T-cell (primary cell): ENCODE data around the gene ATP10D. TPM values are rescaled to one million over a fixed set of nuclear protein-coding genes. Genes with fewer than 3 reads are reported as not detected.

Source experiments
- ATAC-seq, 4 experiments: fragments of 200-7000 bp in 3 of 4; fragments of 150-1000 bp in 1 of 4; cut with Tn5 transposase; replicated peaks in 1 of 4; 1 replicate in 3 of 4; 2 replicates in 1 of 4; pipeline ENCODE4 v1.10.0; 2021; ENCODE audit warnings: moderate library complexity in 3 of 4, mild to moderate bottlenecking in 2 of 4, moderate number of reproducible peaks in 1 of 4
- CTCF ChIA-PET, 2 donors: fragments of 300-600 bp; sonication (Branson Sonifier 250); formaldehyde crosslinking; loops; one replicate each; lab custom pipeline; 2022; ENCODE audit warnings: antibody characterized with exemption in 2 of 2; lab: Charles Lee
- POLR2A ChIA-PET, 2 donors: fragments of 300-600 bp; sonication (Branson Sonifier 250); formaldehyde crosslinking; loops; one replicate each; lab custom pipeline; 2022; ENCODE audit warnings: antibody characterized with exemption in 2 of 2; lab: Charles Lee
- DNase-seq, 35 experiments: peaks; one replicate each; pipeline versions ENCODE4 v3.0.0 to v3.0.0-alpha.2; 2013 to 2023
- H3K27ac ChIP-seq: one replicate; pipeline ENCODE4 v1.5.1; 2013; ENCODE audit warnings: low read length
- H3K27me3 ChIP-seq, 2 experiments: replicated peaks in 1 of 2; 1 replicate in 1 of 2; 2 replicates in 1 of 2; pipeline versions ENCODE4 v1.6.1 to v1.7.0; 2013; ENCODE audit warnings: low read length in 1 of 2, mixed read lengths in 1 of 2; ENCODE audit not compliant: control insufficient read depth in 2 of 2, insufficient read depth in 2 of 2; ENCODE audit errors: extremely low read depth in 1 of 2
- H3K36me3 ChIP-seq, 2 donors: 1 replicate in 1 of 2; 2 replicates in 1 of 2; pipeline versions ENCODE4 v1.6.1 to v1.7.0; 2013; ENCODE audit warnings: low read length in 1 of 2; ENCODE audit not compliant: control insufficient read depth in 2 of 2, insufficient read depth in 1 of 2; ENCODE audit errors: extremely low read depth in 1 of 2
- H3K4me1 ChIP-seq, 2 experiments: 1 replicate in 1 of 2; 2 replicates in 1 of 2; pipeline versions ENCODE4 v1.6.1 to v1.7.0; 2013; ENCODE audit warnings: low read length in 2 of 2, mixed read lengths in 1 of 2; ENCODE audit not compliant: insufficient read depth in 2 of 2, control insufficient read depth in 1 of 2; ENCODE audit errors: extremely low read depth in 1 of 2
- H3K4me3 ChIP-seq, 2 donors: 1 replicate in 1 of 2; 2 replicates in 1 of 2; pipeline versions ENCODE4 v1.5.1 to v1.7.0; 2013; ENCODE audit warnings: mild to moderate bottlenecking in 2 of 2, low read length in 1 of 2, moderate library complexity in 1 of 2; ENCODE audit not compliant: control insufficient read depth in 1 of 2; ENCODE audit errors: extremely low read depth in 1 of 2
- H3K9me3 ChIP-seq: 2 replicates; pipeline ENCODE4 v1.7.0; 2013
- H3K27ac Mint-ChIP-seq, 2 donors: one replicate each; pipeline ENCODE4 v1.8.0; 2020 to 2021; ENCODE audit warnings: mild to moderate bottlenecking in 2 of 2, mixed read lengths in 2 of 2
- H3K27me3 Mint-ChIP-seq, 2 donors: one replicate each; pipeline ENCODE4 v1.8.0; 2021 to 2022; ENCODE audit warnings: mixed read lengths in 2 of 2
- H3K36me3 Mint-ChIP-seq: one replicate; pipeline ENCODE4 v1.8.0; 2021; ENCODE audit warnings: mixed read lengths
- H3K4me1 Mint-ChIP-seq, 3 donors: one replicate each; pipeline ENCODE4 v1.8.0; 2020 to 2022; ENCODE audit warnings: mixed read lengths in 3 of 3, mild to moderate bottlenecking in 1 of 3
- H3K4me3 Mint-ChIP-seq, 3 donors: one replicate each; pipeline ENCODE4 v1.8.0; 2020 to 2022; ENCODE audit warnings: mild to moderate bottlenecking in 3 of 3, mixed read lengths in 3 of 3, moderate library complexity in 3 of 3
- H3K9me3 Mint-ChIP-seq, 3 donors: one replicate each; pipeline ENCODE4 v1.8.0; 2020 to 2022; ENCODE audit warnings: mixed read lengths in 3 of 3
- WGBS: methylation state at CpG from one replicate; pipeline ENCODE4 v1.1.5; 2013; ENCODE audit warnings: missing lambda C conversion rate; ENCODE audit not compliant: insufficient coverage; 5-methylcytosine and 5-hydroxymethylcytosine counted together
- total RNA-seq, 35 experiments: library from RNA in 6 of 35; stranded (reverse) in 6 of 35; fragments of 120-200 nt in 1 of 35; gene quantifications; one replicate each; pipeline versions ENCODE4 v1.2.1 to v1.2.4 and lab custom pipeline; 2013 to 2026

The ATP10D gene
- total RNA-seq (1 to 10 TPM; 2.3 to 8.0 (median 5.0) TPM), total RNA-seq (lab: John Stamatoyannopoulos, UW) (2.7 to 27.6 (median 7.7) reads per million in 29 experiments)
- total RNA-seq (2013) = 7.3 TPM

GRCh38 chr4:47485047-47485692 is at the start of gene ATP10D:
Gene ATP10D (plus strand): TSS chr4:47485275. CDS start chr4:47512541, 27,266 bp downstream.
- no peaks in the 10 kb centered on the region for H3K36me3 Mint-ChIP-seq
- H3K4me1 ChIP-seq = peaks cover 8 to 9% of the 10 kb centered on the region in 2 experiments
- peak within 1 kb of the TSS; percentile 83 to 97 for H3K4me3 ChIP-seq
- no peaks in the 10 kb centered on the region for H3K9me3 ChIP-seq
- peaks cover 30 to 32% (median 30%) of the 10 kb centered on the region in 3 donors for H3K4me1 Mint-ChIP-seq
- H3K36me3 ChIP-seq = no peaks in the 10 kb centered on the region
- H3K9me3 Mint-ChIP-seq = peaks cover 0 to 2% (median 0%) of the 10 kb centered on the region in 3 donors
- peak within 1 kb of the TSS; percentile 79 to 93 for H3K27ac Mint-ChIP-seq
- CTCF ChIA-PET = interaction anchor here in 1 of 2 donors (0.7 to 1.4 kb wide), 8 partner anchors 12 to 533 kb away, joined by 3 to 16 read pairs (median 3); partner anchors contain the start of gene COMMD8
- WGBS = under 1% methylated on average over 18 of the region's 34 CpGs
- H3K27me3 Mint-ChIP-seq = no peaks in the 10 kb centered on the region
- peak within 1 kb of the TSS; percentile 90 to 97 (median 95) for H3K4me3 Mint-ChIP-seq
- ATAC-seq (peak; percentile 96 to 98 (median 96)), DNase-seq (peak; percentile 38 to 83 (median 64))
- no peaks in the 10 kb centered on the region for H3K27me3 ChIP-seq
- POLR2A ChIA-PET = interaction anchor here (0.7 to 1.1 kb wide), 4 partner anchors 9 to 76 kb away, joined by 3 to 6 read pairs (median 5); partner anchors contain the start of gene COMMD8 (in 1 of the 2)
- peak within 1 kb of the TSS; percentile 71 for H3K27ac ChIP-seq

- H3K36me3 Mint-ChIP-seq = peaks cover 24% of the 10 kb centered on the region
- CTCF ChIA-PET = no interaction called here
- peak in 1 of 35 experiments; percentile 8 for DNase-seq
- POLR2A ChIA-PET = no interaction called here
- H3K4me1 Mint-ChIP-seq = peaks cover 10 to 15% (median 12%) of the 10 kb centered on the region in 3 donors
- no peak overlapping the region for H3K4me3 Mint-ChIP-seq
- Histone ChIP-seq H3K36me3 (no peaks in the 10 kb centered on the region), H3K27ac (no peak overlapping the region), H3K27me3 (no peaks in the 10 kb centered on the region), H3K9me3 (no peaks in the 10 kb centered on the region), H3K4me1 (peaks cover 0 to 3% of the 10 kb centered on the region in 2 experiments), H3K4me3 (no peak overlapping the region)
- no peak for ATAC-seq
- no peaks in the 10 kb centered on the region for H3K27me3 Mint-ChIP-seq
- H3K27ac Mint-ChIP-seq = peak overlapping the region in 1 of 2 donors; percentile 11
- H3K9me3 Mint-ChIP-seq = no peaks in the 10 kb centered on the region
- 50% methylated on average over 2 of the region's 5 CpGs for WGBS
These were observed 42.1 kb upstream of the ATP10D start for GRCh38 chr4:47442980-47443379.

GRCh38 chr4:47444031-47444430 is 41.0 kb upstream of the ATP10D start:
- Histone ChIP-seq H3K9me3 (no peaks in the 10 kb centered on the region), H3K4me3 (no peak overlapping the region), H3K4me1 (peaks cover 0 to 3% of the 10 kb centered on the region in 2 experiments), H3K36me3 (no peaks in the 10 kb centered on the region), H3K27me3 (no peaks in the 10 kb centered on the region), H3K27ac (no peak overlapping the region)
- ChIA-PET CTCF (no interaction called here), POLR2A (no interaction called here)
- DNase-seq (no peak), ATAC-seq (no peak)
- peaks cover 34% of the 10 kb centered on the region for H3K36me3 Mint-ChIP-seq
- no peak overlapping the region for H3K4me3 Mint-ChIP-seq
- no peak overlapping the region for H3K27ac Mint-ChIP-seq
- WGBS = 100% methylated on average over 2 of the region's 2 CpGs
- no peaks in the 10 kb centered on the region for H3K27me3 Mint-ChIP-seq
- peaks cover 10 to 15% (median 12%) of the 10 kb centered on the region in 3 donors for H3K4me1 Mint-ChIP-seq
- H3K9me3 Mint-ChIP-seq = no peaks in the 10 kb centered on the region

- H3K4me3 ChIP-seq = no peak overlapping the region
- Mint-ChIP-seq H3K9me3 (no peaks in the 10 kb centered on the region), H3K27me3 (no peaks in the 10 kb centered on the region), H3K36me3 (peaks cover 61% of the 10 kb centered on the region), H3K4me3 (no peak overlapping the region), H3K4me1 (peaks cover 8 to 13% (median 8%) of the 10 kb centered on the region in 3 donors), H3K27ac (no peak overlapping the region)
- 83% methylated on average over 1 of the region's 4 CpGs for WGBS
- DNase-seq (no peak), ATAC-seq (no peak)
- H3K36me3 ChIP-seq = peaks cover 0 to 41% of the 10 kb centered on the region in 2 donors
- H3K4me1 ChIP-seq = no peaks in the 10 kb centered on the region
- H3K27ac ChIP-seq = no peak overlapping the region
- ChIA-PET POLR2A (no interaction called here), CTCF (no interaction called here)
- no peaks in the 10 kb centered on the region for H3K27me3 ChIP-seq
- no peaks in the 10 kb centered on the region for H3K9me3 ChIP-seq
These were observed 33.4 kb upstream of the ATP10D start for GRCh38 chr4:47451657-47452056.

GRCh38 chr4:47462799-47463234 is 22.3 kb upstream of the ATP10D start:
- Mint-ChIP-seq H3K9me3 (no peaks in the 10 kb centered on the region), H3K4me3 (peak overlapping the region; percentile 82 to 86 (median 84)), H3K27me3 (no peaks in the 10 kb centered on the region), H3K27ac (peak overlapping the region; percentile 82 to 87), H3K4me1 (peaks cover 26 to 39% (median 39%) of the 10 kb centered on the region in 3 donors), H3K36me3 (peaks cover 18% of the 10 kb centered on the region)
- no peaks in the 10 kb centered on the region for H3K27me3 ChIP-seq
- ChIA-PET CTCF (interaction anchor here (0.6 to 1.9 kb wide), 13 partner anchors 10 to 879 kb away, joined by 3 to 16 read pairs (median 4); partner anchors contain the start of gene ATP10D (in 1 of the 2)), POLR2A (interaction anchor here (0.6 to 1.2 kb wide), 4 partner anchors 8 to 69 kb away, joined by 3 to 6 read pairs (median 4); partner anchors contain the start of gene ATP10D (in 1 of the 2))
- no peaks in the 10 kb centered on the region for H3K9me3 ChIP-seq
- H3K36me3 ChIP-seq = no peaks in the 10 kb centered on the region
- DNase-seq (peak in 1 of 35 experiments; percentile 27), ATAC-seq (no peak)
- H3K4me1 ChIP-seq = peaks cover 5 to 11% of the 10 kb centered on the region in 2 experiments
- peak overlapping the region; percentile 76 for H3K27ac ChIP-seq
- 20% methylated on average over 1 of the region's 6 CpGs for WGBS
- H3K4me3 ChIP-seq = peak overlapping the region; percentile 84 to 90

- Histone ChIP-seq H3K27me3 (no peaks in the 10 kb centered on the region), H3K36me3 (no peaks in the 10 kb centered on the region), H3K4me1 (peaks cover 5 to 11% of the 10 kb centered on the region in 2 experiments), H3K27ac (peak within 1 kb of the TSS; percentile 83), H3K9me3 (no peaks in the 10 kb centered on the region), H3K4me3 (peak within 1 kb of the TSS; percentile 84 to 90)
- DNase-seq = peak; percentile 89 to 98 (median 96)
- 0% methylated on average over 40 of the region's 51 CpGs for WGBS
- Mint-ChIP-seq H3K9me3 (no peaks in the 10 kb centered on the region), H3K36me3 (peaks cover 13% of the 10 kb centered on the region), H3K27ac (peak within 1 kb of the TSS; percentile 82 to 87), H3K27me3 (no peaks in the 10 kb centered on the region), H3K4me1 (peaks cover 26 to 39% (median 39%) of the 10 kb centered on the region in 3 donors), H3K4me3 (peak within 1 kb of the TSS; percentile 82 to 86 (median 84))
- peak; percentile 93 to 95 (median 94) for ATAC-seq
- ChIA-PET CTCF (interaction anchor here (0.6 to 1.9 kb wide), 14 partner anchors 9 to 879 kb away, joined by 3 to 16 read pairs (median 4); partner anchors contain the start of gene ATP10D (in 1 of the 2)), POLR2A (interaction anchor here (0.6 to 1.2 kb wide), 4 partner anchors 8 to 68 kb away, joined by 3 to 6 read pairs (median 4); partner anchors contain the start of gene ATP10D (in 1 of the 2))
These were observed 21.7 kb upstream of the ATP10D start, which contains the start of gene COMMD8 for GRCh38 chr4:47463235-47463956. Gene COMMD8 (minus strand): TSS chr4:47463702. CDS start chr4:47463651, 51 bp downstream.
